Activated CD8-positive, alpha-beta memory T cell treated with anti-CD3 and anti-CD28 coated beads, Interleukin-2, amount 50 U/mL, for 4 hours (primary cell): ENCODE data around the gene GLMN.
"Not testable (repeated sequence)": the region's sequence is repeated elsewhere in the genome, so short reads cannot be mapped to it uniquely, and the experiment has no call there.

Experiments
- DNase-seq: peaks from one replicate; pipeline ENCODE4 v3.0.0-alpha.2; 2020

GLMN gene

DNA sequence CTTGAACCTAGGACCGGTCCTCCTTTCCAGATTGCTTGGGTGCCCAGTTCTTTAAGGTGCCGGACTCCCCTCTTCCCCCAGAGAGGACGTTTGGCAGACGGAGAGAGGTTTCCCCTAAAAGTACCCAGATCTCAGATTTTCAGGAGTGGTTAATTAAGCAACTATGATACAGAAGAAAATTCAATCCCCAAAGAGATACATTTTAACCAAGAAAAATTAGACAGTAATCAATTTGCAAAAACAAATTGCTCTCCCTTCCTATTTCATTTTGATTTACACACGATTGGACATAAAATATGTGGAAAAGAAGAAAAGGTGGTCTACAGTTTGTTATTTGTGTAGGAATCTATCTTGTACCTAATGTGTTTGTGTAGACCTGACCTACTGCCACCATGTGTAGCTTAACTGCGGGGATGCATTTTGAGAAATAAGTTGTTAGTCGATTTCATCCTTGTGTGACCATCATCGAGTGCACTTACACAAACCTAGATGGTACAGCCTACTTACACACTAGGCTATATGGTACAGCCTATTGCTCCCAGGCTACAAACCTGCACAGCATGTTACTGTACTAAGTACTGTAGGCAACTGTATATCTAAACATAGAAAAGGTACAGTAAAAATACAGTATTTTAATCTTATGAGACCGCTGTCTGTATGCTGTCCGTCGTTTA is 827 bp upstream of the GLMN start:
- no peak for DNase-seq

DNA sequence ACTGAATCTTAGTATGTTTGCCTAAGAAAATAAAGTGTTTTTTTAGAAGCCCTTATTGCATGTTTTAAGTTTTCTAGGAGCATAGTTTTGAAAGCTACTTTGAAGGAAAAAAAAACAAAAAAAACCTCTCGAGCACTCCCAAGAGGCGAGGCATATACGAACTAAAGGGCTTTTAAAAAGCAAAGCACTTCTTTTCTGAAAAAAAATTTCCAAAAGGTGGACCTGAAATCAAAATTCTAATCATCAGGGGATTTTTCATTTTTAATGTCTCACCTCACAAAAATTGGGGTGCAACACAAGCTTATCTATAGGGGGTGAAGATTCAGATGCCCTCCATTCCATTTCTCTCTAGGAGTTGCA is 594 bp downstream of the GLMN start:
- no peak for DNase-seq

DNA sequence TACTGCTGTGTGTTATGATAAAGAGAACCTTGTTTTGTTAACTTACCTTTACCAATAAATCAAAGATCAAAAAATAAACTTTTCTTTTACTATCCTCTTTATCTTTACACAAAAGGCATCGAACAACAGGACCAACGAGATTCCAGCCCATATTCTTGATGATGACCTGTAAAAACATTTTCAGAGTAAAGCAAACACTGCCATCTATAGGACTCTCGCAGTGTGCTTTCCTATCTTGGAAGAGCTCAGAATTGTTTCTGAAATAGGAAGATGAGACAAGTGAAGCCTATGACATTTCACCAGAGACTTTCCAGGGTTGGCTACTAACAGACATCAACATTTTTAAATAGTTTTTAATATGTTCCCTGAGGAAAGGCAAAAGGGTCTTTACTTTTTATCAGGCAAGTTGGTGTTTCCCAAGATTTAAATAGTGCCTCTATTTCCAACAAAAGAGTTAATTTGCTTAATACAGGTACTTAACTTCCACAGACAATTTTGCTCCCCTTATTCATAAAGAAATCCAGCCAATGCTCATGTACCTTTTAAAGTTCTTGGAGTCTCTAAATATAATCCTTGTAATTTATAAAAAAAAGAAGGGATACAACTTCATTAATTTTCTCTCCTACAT is 7.3 kb downstream of the GLMN start:
- DNase-seq: no peak

DNA sequence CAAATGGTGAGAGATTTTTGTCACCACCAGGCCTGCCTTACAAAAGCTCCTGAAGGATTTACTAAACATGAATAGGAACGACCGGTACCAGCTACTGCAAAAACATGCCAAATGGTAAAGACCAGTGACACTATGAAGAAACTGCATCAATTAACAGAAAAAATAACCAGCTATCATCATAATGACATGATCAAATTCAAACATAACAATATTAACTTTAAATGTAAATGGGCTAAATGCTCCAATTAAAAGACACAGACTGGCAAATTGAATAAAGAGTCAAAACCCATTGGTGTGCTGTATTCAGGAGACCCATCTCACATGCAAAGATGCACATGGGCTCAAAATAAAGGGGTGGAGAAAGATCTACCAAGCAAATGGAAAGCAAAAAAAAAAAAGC is 17.4 kb downstream of the GLMN start:
- not testable (repeated sequence) for DNase-seq

DNA sequence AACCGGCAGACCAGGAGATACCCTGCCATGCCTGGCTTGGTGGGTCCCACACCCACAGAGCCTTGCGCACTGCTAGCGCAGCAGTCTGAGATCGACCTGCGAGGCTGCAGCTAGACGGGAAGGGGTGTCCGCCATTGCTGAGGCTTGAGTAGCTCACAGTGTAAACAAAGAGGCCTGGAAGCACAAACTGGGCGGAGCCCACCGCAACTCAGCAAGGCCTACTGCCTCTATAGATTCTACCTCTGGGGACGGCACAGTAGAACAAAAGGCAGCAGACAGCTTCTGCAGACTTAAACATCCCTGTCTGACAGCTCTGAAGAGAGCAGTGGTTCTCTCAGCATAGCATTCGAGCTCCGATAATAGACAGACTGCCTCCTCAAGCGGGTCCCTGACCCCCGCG is 19.0 kb downstream of the GLMN start:
- not testable (repeated sequence) for DNase-seq

DNA sequence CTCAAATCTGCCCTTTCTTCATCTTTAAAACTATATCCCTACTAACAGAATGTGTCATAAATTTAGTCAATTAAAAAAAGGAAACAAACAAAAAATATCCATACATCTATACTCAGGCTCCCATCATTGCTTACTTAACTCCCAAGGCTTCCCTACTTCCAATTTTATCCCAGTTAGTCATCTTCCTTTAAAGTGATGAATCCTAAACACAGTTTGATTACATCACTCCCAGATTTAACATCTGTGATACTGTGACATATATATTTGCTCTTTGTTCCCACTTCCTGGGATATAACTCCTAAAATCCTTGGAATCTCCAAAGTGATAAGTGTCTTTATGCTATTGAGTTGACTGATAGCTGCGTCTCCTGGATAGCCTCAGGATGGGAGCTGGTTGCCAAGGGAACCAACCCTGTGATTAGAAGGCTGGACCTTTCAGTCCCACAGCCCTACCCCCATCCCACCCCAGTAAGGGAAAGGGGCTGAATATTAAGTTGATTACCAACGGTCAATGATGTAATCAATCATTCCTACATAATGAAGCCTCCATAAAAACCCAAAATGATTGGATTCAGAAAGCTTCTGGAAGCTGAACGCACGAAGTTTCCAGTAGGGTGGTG is 21.6 kb downstream of the GLMN start:
- no peak for DNase-seq

DNA sequence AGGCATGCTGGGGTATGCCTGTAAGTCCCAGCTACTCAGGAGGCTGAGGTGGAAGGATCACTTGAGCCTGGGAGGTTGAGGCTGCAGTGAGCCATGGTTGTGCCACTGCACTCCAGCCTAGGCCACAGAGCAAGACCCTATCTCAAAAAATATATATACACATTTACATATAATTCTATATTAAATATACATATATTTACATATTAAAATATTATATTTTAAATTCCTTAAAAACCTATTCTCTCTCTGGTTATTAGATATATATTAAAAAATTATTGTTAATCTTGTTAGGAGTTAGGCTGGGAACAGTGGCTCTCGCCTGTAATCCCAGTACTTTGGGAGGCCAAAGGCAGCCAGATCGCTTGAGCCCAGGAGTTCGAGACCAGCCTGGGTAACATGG is 22.7 kb downstream of the GLMN start:
- DNase-seq: no peak

DNA sequence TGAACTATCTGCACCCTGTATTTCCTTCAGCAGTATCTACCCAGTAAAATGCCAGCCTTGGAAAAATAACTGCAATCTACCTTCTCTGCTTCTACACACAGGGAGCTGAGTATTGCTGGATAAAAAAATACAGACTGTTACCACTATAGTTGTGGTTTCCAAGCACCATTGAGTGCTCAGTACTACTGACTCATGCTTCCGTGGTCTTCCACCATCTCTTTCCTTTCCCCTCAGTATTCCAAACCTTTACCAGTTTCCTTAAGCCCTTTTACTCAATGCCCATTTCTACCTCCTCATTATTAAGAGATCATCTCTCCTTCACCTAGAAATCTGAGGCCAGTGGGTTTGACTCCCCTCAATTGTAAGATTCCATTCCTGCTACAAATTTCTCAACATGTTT is 23.8 kb downstream of the GLMN start:
- DNase-seq: no peak

DNA sequence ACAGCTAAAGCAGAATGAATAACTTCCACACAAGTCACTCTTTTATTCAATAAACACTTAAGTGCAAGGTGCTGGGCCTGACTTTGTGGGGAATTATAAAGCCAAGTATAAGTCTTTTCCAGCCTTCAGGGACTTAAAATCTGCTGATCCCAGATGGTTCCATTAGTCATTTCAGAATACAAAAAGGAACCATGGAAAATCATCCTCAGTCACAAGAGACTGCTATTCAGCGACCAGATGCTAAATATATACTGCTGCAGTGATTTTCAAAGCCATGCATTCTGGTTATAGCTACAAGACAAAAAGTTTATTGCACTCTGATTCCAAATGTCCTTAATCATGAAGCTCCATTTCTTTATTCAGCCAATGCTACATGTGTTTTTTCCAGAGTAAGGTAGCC is 25.7 kb downstream of the GLMN start:
- DNase-seq: no peak

DNA sequence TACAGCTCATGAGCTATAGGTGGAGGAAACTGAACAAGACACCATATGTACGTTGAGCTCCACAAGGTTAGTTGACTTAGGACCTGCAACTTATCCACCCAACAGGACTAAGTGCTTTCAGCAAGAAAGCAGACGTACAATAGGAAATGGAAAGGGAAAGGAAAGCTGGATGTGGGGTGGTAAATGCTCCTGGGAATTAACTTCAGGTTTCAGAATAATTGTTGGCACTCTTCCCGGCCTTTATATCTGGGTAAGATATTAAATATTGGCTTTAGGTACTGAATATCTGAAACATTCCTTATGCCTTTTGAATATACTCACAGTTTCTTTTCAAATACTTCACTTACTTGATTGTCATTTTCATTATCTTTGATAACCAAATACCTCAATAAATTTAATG is 36.3 kb downstream of the GLMN start:
- no peak for DNase-seq

DNA sequence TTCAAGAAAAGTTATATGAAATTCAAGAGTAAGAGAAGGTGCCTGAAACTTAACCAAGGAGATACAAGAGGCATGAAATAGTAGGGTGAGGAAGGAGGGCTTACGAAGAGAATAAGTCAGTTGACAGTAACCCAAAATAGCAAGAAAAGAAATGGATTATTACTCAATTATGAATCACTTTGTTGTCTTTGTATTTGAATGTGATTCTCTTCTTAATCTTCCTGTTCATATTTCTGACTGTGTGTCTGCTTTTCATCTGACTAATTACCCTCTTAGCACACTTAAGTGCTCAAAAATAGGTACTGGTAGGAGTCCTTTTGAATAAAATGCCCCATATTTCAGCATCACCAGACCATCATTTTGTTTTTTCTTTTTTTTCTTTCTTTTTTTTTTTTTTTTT is 39.4 kb downstream of the GLMN start:
- no peak for DNase-seq

DNA sequence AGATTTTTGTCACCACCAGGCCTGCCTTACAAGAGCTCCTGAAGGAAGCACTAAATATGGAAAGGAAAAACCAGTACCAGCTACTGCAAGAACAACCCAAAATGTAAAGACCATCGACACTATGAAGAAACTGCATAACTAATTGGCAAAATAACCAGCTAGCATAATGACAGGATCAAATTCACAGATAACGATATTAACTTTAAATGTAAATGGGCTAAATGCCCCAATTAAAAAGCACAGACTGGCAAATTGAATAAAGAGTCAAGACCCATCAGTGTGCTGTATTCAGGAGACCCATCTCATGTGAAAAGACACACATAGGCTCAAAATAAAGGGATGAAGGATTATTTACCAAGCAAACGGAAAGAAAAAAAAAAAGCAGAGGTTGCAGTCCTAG is 44.1 kb downstream of the GLMN start:
- not testable (repeated sequence) for DNase-seq

DNA sequence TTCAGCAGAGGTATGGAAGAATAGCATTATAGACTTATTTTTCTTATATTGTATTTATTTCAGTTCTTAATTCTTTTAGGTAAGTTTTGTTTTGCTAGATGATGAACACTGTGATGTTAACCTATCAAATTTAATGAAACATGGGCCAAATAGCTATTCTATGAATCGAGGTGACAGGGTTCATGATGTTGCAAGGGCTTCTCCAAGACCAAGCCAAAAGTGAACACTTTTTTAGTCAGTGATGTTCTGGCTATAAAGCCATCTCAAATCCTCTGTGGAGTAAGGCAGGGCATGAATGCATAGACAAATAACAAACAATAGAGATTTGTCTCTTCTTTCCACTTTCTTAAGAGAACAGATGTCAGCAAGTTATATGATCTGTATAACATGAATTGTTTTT is 54.4 kb downstream of the GLMN start:
- no peak for DNase-seq

DNA sequence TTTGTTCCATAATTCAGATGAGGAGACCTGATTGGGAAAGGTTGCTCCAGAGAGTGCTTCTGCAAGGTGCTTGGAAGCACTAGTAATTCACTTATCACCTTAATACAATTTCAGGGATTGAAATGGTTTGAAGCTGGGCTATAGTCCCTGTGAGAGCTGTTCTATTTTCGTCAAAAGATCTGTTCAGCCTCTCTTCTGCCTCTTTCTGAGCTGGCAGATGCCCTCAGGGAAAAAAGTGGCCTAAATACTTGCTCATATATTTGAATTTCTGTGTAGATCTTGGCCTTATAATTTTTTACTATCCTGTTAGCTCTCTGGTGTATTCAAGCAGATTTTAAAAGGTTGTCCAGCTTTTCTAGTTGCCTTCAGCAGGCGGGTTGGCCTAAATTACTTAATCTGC is 58.8 kb downstream of the GLMN start:
- no peak for DNase-seq

DNA sequence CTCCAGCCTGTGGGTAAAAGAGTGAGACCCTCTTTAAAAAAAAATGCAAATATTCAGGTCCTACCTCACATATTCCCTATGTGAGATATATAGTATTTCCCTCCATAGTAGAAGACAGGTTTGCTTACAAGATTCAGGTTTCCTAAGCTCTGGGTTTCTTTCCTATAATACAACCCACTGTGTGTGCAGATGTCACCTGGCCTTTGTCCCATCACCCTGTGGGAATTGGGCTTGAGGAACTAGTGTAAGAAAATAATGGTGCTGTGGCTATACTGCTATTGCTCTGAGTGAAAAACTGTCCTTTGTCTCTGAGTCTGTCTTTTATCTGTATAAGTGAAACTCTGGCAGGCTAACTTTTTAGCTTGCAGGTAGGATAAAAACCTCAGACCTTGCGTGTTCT is 68.1 kb downstream of the GLMN start:
- no peak for DNase-seq

DNA sequence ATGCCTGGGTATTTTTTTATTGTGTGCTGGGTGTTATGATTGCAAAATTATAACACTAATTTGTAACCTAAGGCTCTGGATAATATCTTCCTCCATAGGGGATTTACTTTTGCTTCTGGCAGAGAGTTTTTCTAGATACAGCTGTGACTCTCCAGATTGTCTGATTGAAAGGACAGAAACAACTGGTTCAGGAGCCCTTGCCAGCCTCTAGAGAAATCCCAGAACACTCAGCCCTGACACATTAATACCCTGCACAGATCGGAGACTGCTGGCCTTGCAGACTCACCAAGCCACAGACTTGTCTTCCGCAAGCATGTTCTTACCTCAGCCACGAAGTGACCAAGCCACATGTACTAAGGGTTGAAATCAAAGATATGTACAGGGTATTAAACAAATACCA is 70.4 kb downstream of the GLMN start:
- DNase-seq: no peak

DNA sequence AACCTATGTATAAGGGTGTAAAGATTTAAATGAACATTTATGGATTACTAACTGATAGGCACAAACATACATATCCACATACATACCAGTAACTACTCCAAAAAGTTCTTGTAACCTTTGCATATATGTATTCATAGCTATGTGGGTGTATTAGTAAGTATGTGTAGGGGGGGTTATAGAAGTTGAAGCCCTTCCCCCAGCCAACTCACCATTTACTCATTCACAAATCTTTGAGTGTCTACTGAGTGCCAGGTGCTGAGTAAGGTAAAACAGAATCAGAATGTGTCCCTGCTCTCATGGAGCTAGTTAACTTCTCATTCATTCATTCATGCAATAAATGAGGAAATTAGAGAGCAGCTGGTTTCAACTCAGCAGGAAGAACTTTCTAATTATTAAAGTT is 79.8 kb downstream of the GLMN start:
- DNase-seq: no peak

DNA sequence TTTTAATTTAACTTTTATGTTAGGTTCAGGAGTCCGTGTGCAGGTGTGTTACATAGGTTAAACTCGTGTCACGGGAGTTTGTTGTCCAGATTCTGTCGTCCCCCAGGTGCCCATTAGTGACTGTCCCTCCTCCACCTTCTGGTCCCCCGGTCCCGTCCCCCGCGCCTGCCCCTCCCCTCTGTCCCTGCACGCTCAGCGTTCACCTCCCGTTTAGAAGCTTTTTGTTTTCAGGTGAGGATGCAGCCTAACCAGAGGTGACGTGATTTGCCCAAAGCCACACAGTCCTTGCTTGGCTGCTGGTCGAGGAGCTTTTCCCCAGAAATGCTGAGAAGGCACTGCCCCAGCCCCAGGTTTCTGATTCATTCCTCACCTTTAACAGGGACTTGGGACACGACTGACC is 80.2 kb downstream of the GLMN start:
- DNase-seq: no peak

DNA sequence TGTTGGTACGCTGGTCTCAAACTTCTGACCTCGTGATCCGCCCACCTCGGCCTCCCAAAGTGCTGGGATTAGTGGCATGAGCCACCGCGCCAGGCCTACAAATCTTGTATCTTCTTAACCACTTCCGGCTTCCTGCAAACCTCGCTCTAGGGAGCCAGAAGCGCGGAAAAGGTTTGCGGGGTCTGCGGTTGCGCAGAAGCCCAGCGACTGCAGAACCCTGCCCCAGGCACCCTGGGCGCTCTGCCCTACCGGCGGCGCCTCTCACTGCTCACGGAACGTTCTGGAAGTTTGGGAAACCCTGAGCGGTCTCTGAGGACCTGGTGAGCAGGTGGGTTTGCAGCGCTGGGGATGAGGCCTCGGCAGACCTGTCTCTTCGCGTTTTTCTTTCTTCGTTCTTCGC is 81.1 kb downstream of the GLMN start, which contains the start of gene C1orf146:
Gene C1orf146, plus strand, starts transcription at position 195 of the 400 bp plus-strand sequence. CDS start 13,506 bp downstream, outside the sequence.
- no peak for DNase-seq

DNA sequence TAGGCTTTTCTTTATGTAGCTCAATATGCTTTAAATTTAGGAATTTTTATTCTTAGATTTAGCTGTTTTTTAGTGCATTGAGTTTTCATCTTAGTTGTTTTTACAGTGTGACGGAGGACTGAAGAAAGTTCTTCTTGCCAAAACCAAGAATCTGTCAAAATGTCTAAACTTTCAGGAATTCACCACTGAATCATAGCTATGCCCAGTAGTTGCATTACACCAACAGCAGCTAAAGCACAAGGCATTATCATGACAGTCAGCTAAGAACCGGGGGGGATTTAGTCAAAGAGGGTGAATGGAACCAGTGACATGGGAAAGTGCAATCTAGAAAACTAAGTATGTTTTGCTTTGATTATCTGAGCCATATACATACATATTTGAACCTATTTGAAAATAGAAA is 87.6 kb downstream of the GLMN start:
- DNase-seq: no peak

DNA sequence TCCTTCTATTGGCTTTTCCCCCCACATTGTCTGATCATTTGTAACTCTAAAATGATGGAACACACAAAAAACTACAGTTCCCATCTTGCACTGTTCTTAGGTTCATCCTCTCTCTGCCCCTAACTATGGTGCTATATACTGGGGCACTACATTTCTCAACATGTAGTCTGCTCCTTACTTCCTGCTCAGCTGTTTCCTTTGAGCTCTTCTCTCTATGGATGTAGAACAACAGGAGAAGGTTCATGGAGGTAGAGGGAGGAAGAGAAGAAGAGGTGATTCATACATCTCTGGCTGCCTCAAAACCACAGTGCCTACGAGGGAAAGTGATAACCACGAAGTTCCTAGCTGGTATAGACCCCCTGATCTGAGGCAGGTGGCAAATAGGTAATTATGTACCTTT is 88.1 kb downstream of the GLMN start:
- DNase-seq: no peak

DNA sequence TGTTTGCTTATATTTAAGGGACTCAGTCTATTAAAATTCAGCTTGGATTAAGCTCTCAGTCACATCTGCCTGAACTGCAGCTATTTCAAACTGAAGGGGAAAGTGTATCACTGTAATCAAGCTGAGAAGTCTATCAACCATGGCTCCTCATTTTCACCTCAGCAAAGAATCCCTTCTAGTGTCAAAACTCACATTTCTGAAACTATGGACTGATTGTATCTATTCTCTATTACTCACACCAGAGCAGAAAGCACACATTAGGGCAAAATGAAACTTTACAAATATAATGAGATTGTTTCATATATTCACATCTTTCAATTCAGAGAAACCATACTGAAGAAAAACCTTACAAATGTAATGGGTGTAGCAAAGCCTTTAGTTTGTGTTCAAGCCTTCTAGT is 95.7 kb downstream of the GLMN start:
- no peak for DNase-seq

DNA sequence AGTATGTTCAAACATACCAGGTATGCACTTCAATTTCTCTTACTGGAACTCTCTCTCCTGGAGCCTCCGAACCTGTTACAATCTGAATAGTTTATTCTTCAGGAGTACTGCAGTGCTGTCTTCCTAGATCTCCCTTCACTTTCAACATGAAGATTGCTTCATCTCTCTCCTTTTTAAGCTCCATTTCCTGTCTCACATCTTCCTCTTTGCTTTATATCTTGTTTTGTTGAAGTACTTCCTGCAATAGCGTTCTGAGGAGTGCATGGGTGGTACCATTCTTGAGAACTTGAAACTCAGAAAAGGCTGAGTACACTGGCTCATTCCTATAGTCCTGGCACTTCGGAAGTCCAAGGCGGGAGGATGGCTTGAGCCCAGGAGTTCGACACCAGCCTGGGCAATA is 96.8 kb downstream of the GLMN start:
- no peak for DNase-seq
